ENCODE measurements around the gene DPP6. TPM values are rescaled to one million over a fixed set of nuclear protein-coding genes. Genes with fewer than 3 reads are reported as not detected.

DPP6 gene
- total RNA-seq, 4 donors from 2014 or later: 0.94 to 1.9 TPM; not detected in 2

DNA sequence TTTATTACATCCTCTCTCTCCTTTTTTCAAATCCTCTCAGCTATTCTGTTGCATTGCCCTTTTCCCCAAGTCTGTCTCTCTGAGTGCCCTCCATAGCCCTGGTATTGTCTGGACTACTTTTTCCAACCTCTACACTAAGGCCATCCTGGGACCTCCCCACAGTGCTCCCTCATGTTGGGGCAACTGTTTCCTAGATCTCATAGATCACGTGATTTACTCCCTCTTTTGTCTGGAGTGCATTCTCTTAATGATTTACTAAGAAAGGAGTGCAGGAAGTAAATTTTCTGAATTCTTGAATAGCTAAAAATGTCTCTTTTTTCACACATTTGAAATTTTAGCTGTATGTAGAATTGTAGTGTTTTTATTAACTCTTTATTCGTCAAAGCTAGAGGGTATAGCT, 733.7 kb downstream of the DPP6 start:
- intact Hi-C loops (cut with DNase I; ENCODE audit: low total_unique reads): no loop called here
- no peaks in the 10 kb centered on the region for H3K36me3 ChIP-seq
- no peaks in the 10 kb centered on the region for H3K9me3 ChIP-seq
- H3K4me3 ChIP-seq: no peak overlapping the region
- in situ Hi-C loops (cut with MboI; ENCODE audit: low sequenced_read_pairs in 4 of 4): no loop called here
- no peaks in the 10 kb centered on the region for H3K27me3 ChIP-seq
- ATAC-seq (no peak), DNase-seq (no peak)
- H3K27ac ChIP-seq: no peak overlapping the region
- TF ChIP-seq, protein P1, sequence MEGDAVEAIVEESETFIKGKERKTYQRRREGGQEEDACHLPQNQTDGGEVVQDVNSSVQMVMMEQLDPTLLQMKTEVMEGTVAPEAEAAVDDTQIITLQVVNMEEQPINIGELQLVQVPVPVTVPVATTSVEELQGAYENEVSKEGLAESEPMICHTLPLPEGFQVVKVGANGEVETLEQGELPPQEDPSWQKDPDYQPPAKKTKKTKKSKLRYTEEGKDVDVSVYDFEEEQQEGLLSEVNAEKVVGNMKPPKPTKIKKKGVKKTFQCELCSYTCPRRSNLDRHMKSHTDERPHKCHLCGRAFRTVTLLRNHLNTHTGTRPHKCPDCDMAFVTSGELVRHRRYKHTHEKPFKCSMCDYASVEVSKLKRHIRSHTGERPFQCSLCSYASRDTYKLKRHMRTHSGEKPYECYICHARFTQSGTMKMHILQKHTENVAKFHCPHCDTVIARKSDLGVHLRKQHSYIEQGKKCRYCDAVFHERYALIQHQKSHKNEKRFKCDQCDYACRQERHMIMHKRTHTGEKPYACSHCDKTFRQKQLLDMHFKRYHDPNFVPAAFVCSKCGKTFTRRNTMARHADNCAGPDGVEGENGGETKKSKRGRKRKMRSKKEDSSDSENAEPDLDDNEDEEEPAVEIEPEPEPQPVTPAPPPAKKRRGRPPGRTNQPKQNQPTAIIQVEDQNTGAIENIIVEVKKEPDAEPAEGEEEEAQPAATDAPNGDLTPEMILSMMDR (IDR thresholded peaks at IDR 0.05 in 4 of 5, conservative IDR thresholded peaks at IDR 0.05 in 1 of 5): no peak
- TF ChIP-seq POLR2A (IDR thresholded peaks at IDR 0.05): no peak
- no peaks in the 10 kb centered on the region for H3K4me1 ChIP-seq

DNA sequence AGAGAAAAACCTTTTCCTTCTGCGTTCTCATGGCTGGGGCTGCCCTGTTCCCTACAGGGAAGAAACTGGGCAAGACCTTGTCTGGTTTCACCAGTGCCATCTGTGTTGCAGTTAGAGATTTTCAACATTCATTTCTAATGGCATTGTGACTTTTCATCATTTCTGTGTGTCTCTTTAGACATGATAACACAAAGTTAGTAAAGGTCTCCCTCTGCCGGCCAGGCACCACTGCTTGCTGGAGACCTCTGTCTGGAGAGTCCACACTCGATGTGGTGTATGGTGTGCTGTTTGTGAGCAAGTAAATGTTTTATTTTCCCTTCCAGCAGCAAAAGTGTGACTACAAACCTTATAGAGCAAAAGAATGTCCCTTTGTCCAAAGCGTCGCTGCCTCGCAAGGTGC, 737.2 kb downstream of the DPP6 start:
- no peaks in the 10 kb centered on the region for H3K9me3 ChIP-seq
- in situ Hi-C loops (cut with MboI; ENCODE audit: low sequenced_read_pairs in 4 of 4) (no loop called here), intact Hi-C loops (cut with DNase I; ENCODE audit: low total_unique reads) (no loop called here)
- no peak overlapping the region for H3K27ac ChIP-seq
- no peak overlapping the region for H3K4me3 ChIP-seq
- peaks cover 0 to 2% (median 0%) of the 10 kb centered on the region in 3 donors for H3K27me3 ChIP-seq
- DNase-seq: no peak
- no peaks in the 10 kb centered on the region for H3K4me1 ChIP-seq
- no peak for ATAC-seq
- TF ChIP-seq, protein P1 (IDR thresholded peaks at IDR 0.05 in 4 of 5, conservative IDR thresholded peaks at IDR 0.05 in 1 of 5): no peak
- no peak for TF ChIP-seq POLR2A (IDR thresholded peaks at IDR 0.05)
- no peaks in the 10 kb centered on the region for H3K36me3 ChIP-seq

DNA sequence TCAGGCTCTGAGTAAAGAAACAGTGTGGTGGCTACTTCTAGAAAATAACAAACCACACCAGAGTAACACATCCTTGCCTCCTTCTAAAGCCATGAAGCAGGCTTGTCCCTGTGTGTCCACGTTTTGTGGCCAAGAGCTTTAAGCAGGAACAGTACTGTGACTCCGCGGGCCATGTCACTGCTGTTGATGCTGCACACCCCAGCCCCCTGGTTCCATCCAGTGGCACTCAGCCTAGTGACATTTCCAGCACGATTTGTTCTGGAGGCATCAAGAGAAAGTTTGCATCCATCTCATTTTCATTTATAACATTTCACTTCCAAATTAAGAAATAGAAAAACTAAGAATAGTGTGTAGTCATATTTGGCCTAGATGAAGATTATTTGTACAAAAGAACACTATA, 739.4 kb downstream of the DPP6 start:
- Histone ChIP-seq H3K27me3 (peaks cover 0 to 2% (median 0%) of the 10 kb centered on the region in 3 donors), H3K4me1 (no peaks in the 10 kb centered on the region), H3K27ac (no peak overlapping the region), H3K4me3 (no peak overlapping the region), H3K9me3 (no peaks in the 10 kb centered on the region), H3K36me3 (no peaks in the 10 kb centered on the region)
- no peak for TF ChIP-seq POLR2A (IDR thresholded peaks at IDR 0.05)
- in situ Hi-C loops (cut with MboI; ENCODE audit: low sequenced_read_pairs in 4 of 4): no loop called here
- DNase-seq (no peak), ATAC-seq (no peak)
- intact Hi-C loops (cut with DNase I; ENCODE audit: low total_unique reads): no loop called here

DNA sequence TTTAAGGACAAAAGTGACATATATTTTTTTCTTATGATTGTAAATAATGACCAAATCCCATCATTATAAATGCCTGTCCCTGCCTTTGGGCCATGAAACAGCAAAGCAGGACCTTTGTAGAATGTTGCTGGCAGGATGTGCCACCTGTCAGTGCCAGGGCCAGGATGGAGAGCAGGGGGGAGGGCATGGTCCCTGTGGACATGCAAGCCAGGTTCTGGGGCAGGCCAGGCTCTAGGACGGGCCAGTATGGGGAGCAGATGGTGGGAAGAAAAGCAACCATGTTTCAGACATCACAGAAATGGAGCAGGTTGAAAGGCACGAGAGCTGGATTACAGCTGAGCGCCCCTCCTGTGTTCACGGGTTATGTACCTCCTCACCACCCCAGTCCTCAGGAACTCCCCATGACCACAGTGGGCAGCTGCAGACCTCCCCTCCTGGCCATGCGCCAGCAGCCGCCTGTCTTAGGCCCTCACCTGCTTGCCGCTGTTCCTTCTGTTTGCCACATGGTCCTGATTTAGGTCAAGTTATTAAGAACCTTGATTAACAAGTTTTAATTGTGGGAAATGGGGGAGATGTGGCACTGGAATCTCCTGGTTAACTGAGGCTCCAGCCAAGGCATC, 740.3 kb downstream of the DPP6 start:
- no peak for DNase-seq
- H3K9me3 ChIP-seq: no peaks in the 10 kb centered on the region

DNA sequence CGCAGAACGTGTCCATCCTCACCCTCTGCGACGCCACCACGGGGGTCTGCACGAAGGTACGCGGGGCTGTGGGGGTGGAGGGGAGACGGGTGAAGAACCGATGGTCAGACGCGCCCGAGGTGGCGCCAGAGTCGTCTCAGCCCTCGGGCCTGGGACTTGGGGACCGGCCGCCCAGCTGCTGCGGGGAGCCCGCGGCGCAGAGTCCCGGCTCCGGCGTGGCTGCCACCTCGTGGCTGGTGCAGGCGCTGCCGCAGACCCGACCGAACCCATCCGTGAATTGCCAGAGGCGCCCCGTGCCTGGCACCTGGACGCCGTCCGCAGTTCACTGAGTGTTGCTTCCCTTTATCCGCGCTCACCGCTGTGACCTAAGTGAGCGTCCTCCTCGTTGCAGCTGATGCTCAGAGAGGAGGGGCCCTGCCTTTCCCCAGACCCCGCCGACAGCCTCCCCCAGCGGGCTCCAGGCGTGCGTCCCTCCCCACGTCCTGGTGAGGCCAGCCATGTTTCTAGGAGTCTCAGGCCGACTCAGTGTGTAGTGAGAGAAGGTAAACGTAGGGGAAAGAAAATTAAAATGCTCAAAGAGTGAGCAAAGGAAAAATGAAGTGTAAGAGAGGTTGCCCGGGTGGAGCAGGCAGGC, 742.1 kb downstream of the DPP6 start:
- Histone ChIP-seq H3K4me1 (no peaks in the 10 kb centered on the region), H3K4me3 (no peak overlapping the region), H3K9me3 (no peaks in the 10 kb centered on the region), H3K36me3 (no peaks in the 10 kb centered on the region), H3K27me3 (peaks cover 0 to 2% (median 0%) of the 10 kb centered on the region in 3 donors), H3K27ac (no peak overlapping the region)
- in situ Hi-C loops (cut with MboI; ENCODE audit: low sequenced_read_pairs in 4 of 4) (no loop called here), intact Hi-C loops (cut with DNase I; ENCODE audit: low total_unique reads) (no loop called here)
- ATAC-seq (no peak), DNase-seq (no peak)
- no peak for TF ChIP-seq POLR2A (IDR thresholded peaks at IDR 0.05)
- TF ChIP-seq, protein P1 (IDR thresholded peaks at IDR 0.05 in 4 of 5, conservative IDR thresholded peaks at IDR 0.05 in 1 of 5): no peak

More for the DNA sequence above, 740.3 kb downstream of the DPP6 start:
- no peak for TF ChIP-seq POLR2A (IDR thresholded peaks at IDR 0.05)
- TF ChIP-seq, protein P1 (IDR thresholded peaks at IDR 0.05 in 4 of 5, conservative IDR thresholded peaks at IDR 0.05 in 1 of 5): no peak
- Histone ChIP-seq H3K36me3 (no peaks in the 10 kb centered on the region), H3K4me1 (no peaks in the 10 kb centered on the region), H3K27ac (no peak overlapping the region), H3K4me3 (no peak overlapping the region), H3K27me3 (peaks cover 0 to 2% (median 0%) of the 10 kb centered on the region in 3 donors)
- in situ Hi-C loops (cut with MboI; ENCODE audit: low sequenced_read_pairs in 4 of 4) (no loop called here), intact Hi-C loops (cut with DNase I; ENCODE audit: low total_unique reads) (no loop called here)
- no peak for ATAC-seq
